HG03432 (cell line): ENCODE data around the gene TIGD3.
"Not testable (repeated sequence)": the region's sequence is repeated elsewhere in the genome, so short reads cannot be mapped to it uniquely, and the experiment has no call there.

Experiments used
- ATAC-seq: cut with Tn5 transposase; IDR thresholded peaks from one replicate; pipeline ENCODE4 v1.9.1; 2021; ENCODE audit warnings: mild to moderate bottlenecking, moderate library complexity; ENCODE audit not compliant: unreplicated experiment

The TIGD3 gene

GRCh38 chr11:65323813-65324212 is 30.7 kb upstream of the TIGD3 start:
- ATAC-seq, result no peak

GRCh38 chr11:65325435-65325834 is 29.1 kb upstream of the TIGD3 start:
- ATAC-seq, result no peak

GRCh38 chr11:65327021-65327420 is 27.5 kb upstream of the TIGD3 start:
- no peak for ATAC-seq

- no peak for ATAC-seq
These were observed 25.1 kb upstream of the TIGD3 start for GRCh38 chr11:65329478-65329877.

- no peak for ATAC-seq
These were observed 24.6 kb upstream of the TIGD3 start for GRCh38 chr11:65329944-65330403.

- ATAC-seq, result no peak
These were observed 24.0 kb upstream of the TIGD3 start for GRCh38 chr11:65330544-65330943.

- ATAC-seq, result not testable (repeated sequence)
These were observed 22.0 kb upstream of the TIGD3 start for GRCh38 chr11:65332591-65332990.

GRCh38 chr11:65334696-65335295 is 19.8 kb upstream of the TIGD3 start:
- no peak for ATAC-seq

- ATAC-seq, result no peak
These were observed 15.9 kb upstream of the TIGD3 start for GRCh38 chr11:65338676-65339075.

GRCh38 chr11:65340226-65340625 is 14.3 kb upstream of the TIGD3 start:
- no peak for ATAC-seq

GRCh38 chr11:65341856-65342255 is 12.7 kb upstream of the TIGD3 start:
- ATAC-seq, result no peak

- ATAC-seq, result no peak
These were observed 3.0 kb upstream of the TIGD3 start for GRCh38 chr11:65351511-65351910.

GRCh38 chr11:65352783-65353182 is 1.8 kb upstream of the TIGD3 start:
- no peak for ATAC-seq

GRCh38 chr11:65353376-65353775 is 1.2 kb upstream of the TIGD3 start:
- ATAC-seq, result no peak

GRCh38 chr11:65353900-65354264 is 669 bp upstream of the TIGD3 start:
- ATAC-seq, result no peak

- peak; percentile 40 for ATAC-seq
These were observed 643 bp downstream of the TIGD3 start for GRCh38 chr11:65355013-65355775.

- ATAC-seq, result no peak
These were observed 1.3 kb downstream of the TIGD3 start for GRCh38 chr11:65355776-65356393.

GRCh38 chr11:65356394-65356972 is 1.9 kb downstream of the TIGD3 start:
- no peak for ATAC-seq

- no peak for ATAC-seq
These were observed 3.4 kb downstream of the TIGD3 start for GRCh38 chr11:65357856-65358356.

GRCh38 chr11:65362320-65362931 is 7.9 kb downstream of the TIGD3 start:
- ATAC-seq, result peak; percentile 64

GRCh38 chr11:65362966-65363365 is 8.4 kb downstream of the TIGD3 start:
- ATAC-seq, result no peak
